Mesothelial cell of epicardium (in vitro differentiated cells): ENCODE results near the gene CLIC1. TPM values are rescaled to one million over a fixed set of nuclear protein-coding genes. Genes with fewer than 3 reads are reported as not detected.

Experiments used
- DNase-seq, 2 experiments: peaks; one replicate each; pipeline ENCODE4 v3.0.0; 2021; ENCODE audit warnings: low spot score in 2 of 2; ENCODE audit not compliant: unreplicated experiment in 2 of 2
- H3K27ac Mint-ChIP-seq: 2 replicates; pipeline ENCODE4 v1.8.0; 2021; ENCODE audit warnings: mixed read lengths
- H3K27me3 Mint-ChIP-seq: 2 replicates; pipeline ENCODE4 v1.8.0; 2021; ENCODE audit warnings: low read depth, mixed read lengths
- H3K36me3 Mint-ChIP-seq: 2 replicates; pipeline ENCODE4 v1.8.0; 2021; ENCODE audit warnings: mixed read lengths
- H3K4me1 Mint-ChIP-seq: 2 replicates; pipeline ENCODE4 v1.8.0; 2021; ENCODE audit warnings: mixed read lengths
- H3K4me3 Mint-ChIP-seq: 2 replicates; pipeline ENCODE4 v1.8.0; 2021; ENCODE audit warnings: mild to moderate bottlenecking, moderate library complexity, mixed read lengths
- H3K9me3 Mint-ChIP-seq: 2 replicates; pipeline ENCODE4 v1.8.0; 2021; ENCODE audit warnings: mixed read lengths
- CTCF ChIP-seq: fragments of 200-600 bp; sonication (generic); IDR thresholded peaks from one replicate; pipeline ENCODE4 v1.5.0; 2021; ENCODE audit warnings: antibody characterized with exemption; ENCODE audit not compliant: unreplicated experiment
- microRNA-seq: library from miRNA; unstranded; fragments of <30 nt; microRNA quantifications from one replicate; pipeline ENCODE4 v1.2.0, GENCODE V29; 2021; ENCODE audit warnings: inconsistent platforms, mixed read lengths
- total RNA-seq: library from RNA; stranded (reverse); gene quantifications from 3 replicates; pipeline ENCODE4 v1.2.1, GENCODE V29; 2021

The CLIC1 gene
- total RNA-seq, 1 donor from 2014 or later: 133 TPM

DNA sequence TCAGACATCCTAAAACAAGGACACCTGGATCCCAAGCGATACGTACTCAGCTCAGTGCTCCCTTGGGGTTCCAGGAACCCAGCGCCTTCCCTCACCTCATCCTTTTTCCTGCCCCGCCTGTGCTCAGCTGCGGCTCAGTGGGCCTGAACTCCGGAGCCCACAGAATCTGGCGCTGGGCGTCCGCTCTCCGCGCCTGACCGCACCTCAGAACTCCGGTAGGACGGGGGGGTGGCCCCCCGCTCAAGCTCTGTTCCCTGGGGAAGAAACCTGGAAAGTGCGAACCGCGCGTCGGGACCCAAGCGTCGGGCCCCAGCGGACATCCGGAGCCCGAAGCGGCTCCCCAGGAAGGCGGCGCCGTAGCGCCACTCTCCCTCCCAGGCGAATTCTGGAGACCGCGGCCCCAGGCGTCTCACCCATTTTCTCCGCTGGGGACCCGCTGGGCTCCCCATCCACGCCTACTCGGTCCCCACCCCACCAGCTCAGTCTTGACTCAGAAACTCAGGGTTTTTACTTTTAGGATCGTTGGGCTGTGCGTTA lies 55.1 kb downstream of the CLIC1 start:
- peak in 1 of 2 experiments; percentile 54 for DNase-seq
- peak overlapping the region; percentile 80 for H3K4me3 Mint-ChIP-seq
- H3K27me3 Mint-ChIP-seq: no peaks in the 10 kb centered on the region
- H3K27ac Mint-ChIP-seq: peak overlapping the region; percentile 75
- H3K4me1 Mint-ChIP-seq: peaks cover 22% of the 10 kb centered on the region
- TF ChIP-seq CTCF: no peak
- peaks cover 6% of the 10 kb centered on the region for H3K36me3 Mint-ChIP-seq
- H3K9me3 Mint-ChIP-seq: no peaks in the 10 kb centered on the region

Small RNA genes within 50 kb of the gene (microRNA-seq; reads per million reads assigned to microRNA genes)
- gene MIR4646: 2.9 reads per million, percentile 3 among the genes with 10 or more reads in this experiment

Other genes with a start within 250 kb of the CLIC1 start
- 0.31 TPM in 1 of 3 replicates, not detected in the others for gene MICB, start 238.4 kb downstream of the CLIC1 start, total RNA-seq
- gene MCCD1, start 207.6 kb downstream of the CLIC1 start, total RNA-seq: not detected in 3 replicates
- gene DDX39B, start 194.5 kb downstream of the CLIC1 start, total RNA-seq: 635 to 649 TPM (median 647 TPM) in 3 replicates
- 2.2 to 2.7 TPM (median 2.5 TPM) in 3 replicates for gene ATP6V1G2, start 189.9 kb downstream of the CLIC1 start, total RNA-seq
- 27.7 to 28.2 TPM (median 28.1 TPM) in 3 replicates for gene NFKBIL1, start 188.9 kb downstream of the CLIC1 start, total RNA-seq
- gene LTA, start 164.2 kb downstream of the CLIC1 start, total RNA-seq: 0.16 to 0.18 TPM in 2 of 3 replicates, not detected in the other
- 0.52 to 0.60 TPM (median 0.60 TPM) in 3 replicates for gene TNF, start 161.0 kb downstream of the CLIC1 start, total RNA-seq
- gene LTB, start 154.1 kb downstream of the CLIC1 start, total RNA-seq: 0.32 TPM in 1 of 3 replicates, not detected in the others
- 0.60 to 0.77 TPM in 2 of 3 replicates, not detected in the other for gene LST1, start 150.3 kb downstream of the CLIC1 start, total RNA-seq
- gene NCR3, start 143.5 kb downstream of the CLIC1 start, total RNA-seq: not detected in 3 replicates
- gene AIF1, start 121.3 kb downstream of the CLIC1 start, total RNA-seq: 5.1 to 6.0 TPM (median 5.1 TPM) in 3 replicates
- 273 to 290 TPM (median 288 TPM) in 3 replicates for gene PRRC2A, start 115.8 kb downstream of the CLIC1 start, total RNA-seq
- 327 to 338 TPM (median 338 TPM) in 3 replicates for gene BAG6, start 83.9 kb downstream of the CLIC1 start, total RNA-seq
- 2.4 to 3.4 TPM (median 3.1 TPM) in 3 replicates for gene APOM, start 80.6 kb downstream of the CLIC1 start, total RNA-seq
- gene C6orf47, start 75.8 kb downstream of the CLIC1 start, total RNA-seq: 19.0 to 19.3 TPM (median 19.2 TPM) in 3 replicates
- 12.7 to 14.8 TPM (median 14.3 TPM) in 3 replicates for gene GPANK1, start 71.5 kb downstream of the CLIC1 start, total RNA-seq
- 155 to 157 TPM (median 157 TPM) in 3 replicates for gene CSNK2B, start 70.5 kb downstream of the CLIC1 start, total RNA-seq
- 34.2 to 37.5 TPM (median 36.5 TPM) in 3 replicates for gene LY6G5B, start 66.6 kb downstream of the CLIC1 start, total RNA-seq
- gene LY6G5C, start 55.5 kb downstream of the CLIC1 start, total RNA-seq: 1.5 to 2.3 TPM (median 2.3 TPM) in 3 replicates
- 54.1 to 55.4 TPM (median 54.6 TPM) in 3 replicates for gene ABHD16A, start 33.2 kb downstream of the CLIC1 start, total RNA-seq
- not detected in 3 replicates for gene LY6G6F, start 29.7 kb downstream of the CLIC1 start, total RNA-seq
- 0.67 to 1.8 TPM (median 0.82 TPM) in 3 replicates for gene LY6G6D, start 21.2 kb downstream of the CLIC1 start, total RNA-seq
- gene LY6G6C, start 14.8 kb downstream of the CLIC1 start, total RNA-seq: 0.89 to 1.4 TPM (median 1.3 TPM) in 3 replicates
- gene MPIG6B, start 13.2 kb downstream of the CLIC1 start, total RNA-seq: 0.16 to 0.33 TPM (median 0.25 TPM) in 3 replicates
- gene DDAH2, start 7.2 kb downstream of the CLIC1 start, total RNA-seq: 142 to 144 TPM (median 143 TPM) in 3 replicates
- gene MSH5, start 3.5 kb upstream of the CLIC1 start, total RNA-seq: 38.6 to 48.2 TPM (median 42.9 TPM) in 3 replicates
- gene SAPCD1, start 26.1 kb upstream of the CLIC1 start, total RNA-seq: 8.7 to 12.8 TPM (median 11.6 TPM) in 3 replicates
- gene VWA7, start 40.8 kb upstream of the CLIC1 start, total RNA-seq: 1.5 to 1.8 TPM (median 1.6 TPM) in 3 replicates
- gene VARS1, start 59.2 kb upstream of the CLIC1 start, total RNA-seq: 82.8 to 90.4 TPM (median 83.8 TPM) in 3 replicates
- gene LSM2, start 70.4 kb upstream of the CLIC1 start, total RNA-seq: 55.8 to 58.2 TPM (median 57.0 TPM) in 3 replicates
- 1.7 to 2.2 TPM (median 2.1 TPM) in 3 replicates for gene HSPA1L, start 78.8 kb upstream of the CLIC1 start, total RNA-seq
- 61.3 to 70.1 TPM (median 61.7 TPM) in 3 replicates for gene HSPA1A, start 79.0 kb upstream of the CLIC1 start, total RNA-seq
- 105 to 109 TPM (median 108 TPM) in 3 replicates for gene HSPA1B, start 91.2 kb upstream of the CLIC1 start, total RNA-seq
- gene NEU1, start 126.3 kb upstream of the CLIC1 start, total RNA-seq: 23.2 to 24.7 TPM (median 24.4 TPM) in 3 replicates
- gene SLC44A4, start 142.5 kb upstream of the CLIC1 start, total RNA-seq: 0.40 to 0.94 TPM (median 0.66 TPM) in 3 replicates
- gene EHMT2, start 161.2 kb upstream of the CLIC1 start, total RNA-seq: 127 to 135 TPM (median 129 TPM) in 3 replicates
- gene ZBTB12, start 165.6 kb upstream of the CLIC1 start, total RNA-seq: 35.3 to 37.1 TPM (median 35.9 TPM) in 3 replicates
- gene C2, start 191.2 kb upstream of the CLIC1 start, total RNA-seq: 1.6 to 2.9 TPM (median 2.7 TPM) in 3 replicates
- 1.4 to 2.4 TPM (median 1.8 TPM) in 3 replicates for gene CFB, start 209.6 kb upstream of the CLIC1 start, total RNA-seq
- 55.5 to 60.0 TPM (median 59.8 TPM) in 3 replicates for gene NELFE, start 222.4 kb upstream of the CLIC1 start, total RNA-seq
- gene SKIC2, start 222.6 kb upstream of the CLIC1 start, total RNA-seq: 78.6 to 84.3 TPM (median 82.0 TPM) in 3 replicates
- 25.2 to 28.1 TPM (median 26.1 TPM) in 3 replicates for gene DXO, start 235.6 kb upstream of the CLIC1 start, total RNA-seq
- gene C4A, start 245.5 kb upstream of the CLIC1 start, total RNA-seq: 12.0 to 15.3 TPM (median 12.3 TPM) in 3 replicates